Globus pallidus (tissue), 1 donor: Measurements from ENCODE around the gene PHRF1.

ENCODE experiments used
- DNase-seq: peaks from one replicate; pipeline ENCODE4 v3.0.0-alpha.2; 2015; ENCODE audit warnings: low spot score

The PHRF1 gene, protein sequence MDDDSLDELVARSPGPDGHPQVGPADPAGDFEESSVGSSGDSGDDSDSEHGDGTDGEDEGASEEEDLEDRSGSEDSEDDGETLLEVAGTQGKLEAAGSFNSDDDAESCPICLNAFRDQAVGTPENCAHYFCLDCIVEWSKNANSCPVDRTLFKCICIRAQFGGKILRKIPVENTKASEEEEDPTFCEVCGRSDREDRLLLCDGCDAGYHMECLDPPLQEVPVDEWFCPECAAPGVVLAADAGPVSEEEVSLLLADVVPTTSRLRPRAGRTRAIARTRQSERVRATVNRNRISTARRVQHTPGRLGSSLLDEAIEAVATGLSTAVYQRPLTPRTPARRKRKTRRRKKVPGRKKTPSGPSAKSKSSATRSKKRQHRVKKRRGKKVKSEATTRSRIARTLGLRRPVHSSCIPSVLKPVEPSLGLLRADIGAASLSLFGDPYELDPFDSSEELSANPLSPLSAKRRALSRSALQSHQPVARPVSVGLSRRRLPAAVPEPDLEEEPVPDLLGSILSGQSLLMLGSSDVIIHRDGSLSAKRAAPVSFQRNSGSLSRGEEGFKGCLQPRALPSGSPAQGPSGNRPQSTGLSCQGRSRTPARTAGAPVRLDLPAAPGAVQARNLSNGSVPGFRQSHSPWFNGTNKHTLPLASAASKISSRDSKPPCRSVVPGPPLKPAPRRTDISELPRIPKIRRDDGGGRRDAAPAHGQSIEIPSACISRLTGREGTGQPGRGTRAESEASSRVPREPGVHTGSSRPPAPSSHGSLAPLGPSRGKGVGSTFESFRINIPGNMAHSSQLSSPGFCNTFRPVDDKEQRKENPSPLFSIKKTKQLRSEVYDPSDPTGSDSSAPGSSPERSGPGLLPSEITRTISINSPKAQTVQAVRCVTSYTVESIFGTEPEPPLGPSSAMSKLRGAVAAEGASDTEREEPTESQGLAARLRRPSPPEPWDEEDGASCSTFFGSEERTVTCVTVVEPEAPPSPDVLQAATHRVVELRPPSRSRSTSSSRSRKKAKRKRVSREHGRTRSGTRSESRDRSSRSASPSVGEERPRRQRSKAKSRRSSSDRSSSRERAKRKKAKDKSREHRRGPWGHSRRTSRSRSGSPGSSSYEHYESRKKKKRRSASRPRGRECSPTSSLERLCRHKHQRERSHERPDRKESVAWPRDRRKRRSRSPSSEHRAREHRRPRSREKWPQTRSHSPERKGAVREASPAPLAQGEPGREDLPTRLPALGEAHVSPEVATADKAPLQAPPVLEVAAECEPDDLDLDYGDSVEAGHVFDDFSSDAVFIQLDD (N-terminal part only)

DNA sequence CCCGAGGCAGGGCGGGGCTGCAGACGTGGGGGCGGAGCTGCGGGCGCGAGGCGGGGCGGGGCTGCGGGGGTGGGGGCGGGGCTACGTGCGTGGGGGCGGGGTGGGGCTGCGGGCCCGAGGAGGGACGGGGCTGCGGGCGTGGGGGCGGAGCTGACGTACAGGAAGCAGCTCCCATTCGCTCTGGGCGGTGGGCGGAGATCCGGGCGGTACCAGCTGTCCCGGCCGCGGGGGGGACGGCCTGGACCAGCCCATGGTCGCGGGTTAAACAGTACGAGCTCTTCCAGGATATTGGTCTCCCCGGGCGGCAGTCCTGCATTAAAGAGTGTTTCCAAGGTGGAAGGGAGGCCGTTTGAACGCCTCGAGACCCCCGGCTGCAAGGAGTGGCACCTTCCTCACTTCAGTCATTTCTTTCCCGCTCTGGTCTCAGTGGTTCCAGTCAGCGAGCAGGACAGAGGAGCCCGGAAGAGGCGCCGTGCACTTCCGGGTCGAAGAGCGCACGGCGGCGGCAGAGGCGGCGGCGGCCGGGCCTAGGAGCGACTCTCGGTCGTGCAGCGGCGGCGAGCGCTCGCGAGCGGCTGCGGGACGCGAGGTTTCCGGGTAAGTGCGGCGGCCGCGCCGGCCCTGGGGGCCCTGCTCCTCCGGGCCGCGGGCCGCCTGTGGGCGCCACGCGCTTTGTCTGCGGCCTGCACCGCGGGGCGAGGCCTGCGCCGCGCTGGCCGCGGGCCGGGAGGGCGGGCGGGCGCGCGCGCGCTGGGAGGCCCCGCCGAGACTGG lies at the start of gene PHRF1:
PHRF1 (plus strand) TSS at position 475 of the 773 bp plus-strand sequence. CDS start 5,043 bp downstream, outside the sequence.
- DNase-seq, result peak; percentile 96

DNA sequence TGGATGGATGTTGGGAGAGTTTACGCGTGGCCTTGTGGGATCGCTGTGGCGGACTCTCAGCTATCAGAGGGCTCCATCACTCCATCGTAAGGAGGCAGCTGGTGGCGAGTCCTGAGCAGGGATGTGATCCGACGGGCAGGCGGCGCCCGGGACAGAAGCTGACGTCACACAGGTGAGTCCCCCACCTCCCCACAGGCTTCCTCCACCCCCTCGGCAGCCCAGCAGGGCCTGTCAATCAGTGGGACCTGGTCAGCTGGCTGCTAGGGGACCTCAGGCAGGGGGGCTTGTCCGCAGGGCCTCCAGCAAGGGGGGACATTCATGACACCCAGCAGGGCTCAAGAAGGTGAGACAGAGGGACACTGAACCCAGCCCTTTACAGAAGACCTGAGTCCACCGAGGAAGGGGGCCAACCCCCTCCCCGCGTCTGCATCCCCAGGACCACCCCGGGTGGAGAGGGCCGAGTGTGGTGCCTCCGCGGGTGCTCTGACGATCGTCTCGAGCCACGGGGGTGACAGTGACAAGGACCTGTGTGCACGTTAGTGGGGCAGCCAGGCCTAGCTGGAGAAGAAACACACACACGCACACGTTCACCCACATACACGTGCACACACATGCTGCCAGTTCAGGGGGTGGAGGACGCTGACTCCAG lies 48.0 kb upstream of the PHRF1 start:
- no peak for DNase-seq

DNA sequence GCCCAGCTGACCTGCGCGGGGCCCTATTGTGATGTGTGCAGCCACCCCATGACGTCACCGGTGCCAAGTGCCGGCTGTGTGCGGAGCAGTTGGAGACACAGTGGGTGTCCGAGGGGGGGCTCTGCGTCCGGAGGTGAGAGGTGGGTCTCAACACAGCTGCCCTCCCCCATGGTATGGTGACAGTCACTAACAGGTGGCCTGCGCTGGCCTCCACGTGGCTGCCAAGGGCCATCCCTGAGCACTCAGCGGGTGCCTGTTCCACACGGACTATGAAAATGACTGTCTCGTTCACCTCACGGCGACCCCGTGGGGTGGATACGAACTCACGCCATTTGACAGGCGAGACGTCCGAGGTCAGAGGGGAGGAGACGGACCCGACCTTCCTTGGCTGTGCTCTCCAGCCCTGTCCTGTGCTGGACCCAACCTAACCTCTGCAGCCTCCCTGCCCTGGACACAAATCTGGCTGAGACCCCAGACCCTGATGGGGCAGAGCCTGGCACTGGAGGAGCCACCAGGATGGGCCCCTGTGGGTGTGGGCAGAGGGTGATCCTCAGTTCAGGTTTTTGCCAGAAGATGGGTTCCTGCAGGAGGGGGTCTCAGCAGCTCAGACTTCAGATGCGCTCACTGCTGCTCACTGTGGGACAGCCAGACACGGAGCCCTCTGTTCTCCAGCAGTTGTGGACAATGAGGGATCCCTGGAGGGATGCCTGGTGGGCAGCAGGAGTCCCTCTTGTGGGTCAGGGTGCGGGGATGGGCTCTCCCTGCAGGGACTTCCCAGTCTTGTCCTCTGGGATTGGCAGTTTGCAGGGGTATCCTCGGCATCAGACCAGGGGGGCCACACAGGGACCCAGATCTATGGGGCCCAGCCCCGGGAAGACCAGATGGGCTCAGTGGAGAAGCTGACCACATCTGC lies 47.2 kb upstream of the PHRF1 start:
- no peak for DNase-seq

- DNase-seq, result no peak
These were observed 46.4 kb upstream of the PHRF1 start for GRCh38 chr11:529728-530411.

DNA sequence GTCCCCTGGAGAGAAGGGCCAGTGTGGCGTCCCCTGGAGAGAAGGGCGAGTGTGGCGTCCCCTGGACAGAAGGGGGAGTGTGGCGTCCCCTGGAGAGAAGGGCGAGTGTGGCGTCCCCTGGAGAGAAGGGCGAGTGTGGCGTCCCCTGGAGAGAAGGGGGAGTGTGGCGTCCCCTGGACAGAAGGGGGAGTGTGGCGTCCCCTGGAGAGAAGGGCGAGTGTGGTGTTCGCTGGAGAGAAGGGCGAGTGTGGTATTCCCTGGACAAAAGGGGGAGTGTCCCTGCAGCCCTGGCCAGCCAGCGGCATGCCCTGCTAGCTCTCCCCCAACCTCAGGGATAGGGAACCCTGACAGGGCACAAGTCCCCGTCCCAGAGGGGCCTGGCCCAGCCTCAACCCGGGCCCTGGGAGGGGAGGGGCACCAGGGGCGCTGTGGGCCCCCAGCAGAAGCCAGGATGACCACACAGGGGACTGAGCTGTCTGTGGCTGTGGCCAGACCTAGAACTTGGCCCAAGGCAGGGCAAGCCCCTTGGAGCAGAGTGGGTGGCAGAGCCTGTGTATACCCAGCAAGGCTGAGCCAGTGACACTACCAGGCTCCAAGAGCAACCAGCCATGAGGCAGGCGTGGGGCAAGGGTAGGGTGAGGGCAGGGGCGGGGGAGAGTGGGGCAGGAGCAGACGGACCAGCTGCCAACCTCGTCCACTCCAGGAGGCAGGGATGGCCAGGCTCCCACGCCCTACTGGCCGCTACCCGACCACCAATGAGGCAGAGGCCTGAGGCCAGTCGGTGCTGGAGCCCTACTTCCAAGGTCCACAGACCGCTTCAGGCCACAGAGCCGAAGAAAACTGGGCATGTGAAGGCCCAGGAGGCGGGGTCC lies 45.1 kb upstream of the PHRF1 start:
- DNase-seq, result no peak

- no peak for DNase-seq
These were observed 44.2 kb upstream of the PHRF1 start for GRCh38 chr11:531919-532526.

GRCh38 chr11:532527-532985 lies 43.7 kb upstream of the PHRF1 start:
- DNase-seq, result no peak

DNA sequence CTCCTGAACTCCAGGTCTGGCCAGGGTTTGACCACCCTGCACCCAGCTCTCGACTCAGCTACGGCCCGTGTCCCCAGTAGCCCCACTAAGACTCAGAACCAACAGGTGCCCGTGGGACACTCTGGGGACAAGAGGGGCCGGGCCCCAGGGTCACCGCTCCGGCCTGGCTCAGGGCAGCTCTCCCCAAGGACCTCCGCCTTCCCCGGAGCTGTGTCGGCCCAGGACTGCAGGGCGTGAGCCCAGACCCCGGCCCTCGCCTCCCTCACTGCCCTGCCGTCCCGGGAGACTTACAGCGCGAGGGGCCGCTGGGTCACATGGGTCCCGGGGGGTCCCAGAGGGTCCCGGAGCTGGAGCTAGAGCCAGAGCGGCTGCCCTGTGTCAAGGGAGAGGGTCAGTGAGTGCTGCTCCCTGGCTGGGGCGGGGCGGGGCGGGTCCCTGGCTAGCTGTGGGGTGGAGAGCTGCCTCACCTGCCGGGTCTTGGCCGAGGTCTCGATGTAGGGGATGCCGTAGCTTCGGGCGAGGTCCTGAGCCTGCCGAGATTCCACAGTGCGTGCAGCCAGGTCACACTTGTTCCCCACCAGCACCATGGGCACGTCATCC lies 43.2 kb upstream of the PHRF1 start:
- DNase-seq, result no peak

DNA sequence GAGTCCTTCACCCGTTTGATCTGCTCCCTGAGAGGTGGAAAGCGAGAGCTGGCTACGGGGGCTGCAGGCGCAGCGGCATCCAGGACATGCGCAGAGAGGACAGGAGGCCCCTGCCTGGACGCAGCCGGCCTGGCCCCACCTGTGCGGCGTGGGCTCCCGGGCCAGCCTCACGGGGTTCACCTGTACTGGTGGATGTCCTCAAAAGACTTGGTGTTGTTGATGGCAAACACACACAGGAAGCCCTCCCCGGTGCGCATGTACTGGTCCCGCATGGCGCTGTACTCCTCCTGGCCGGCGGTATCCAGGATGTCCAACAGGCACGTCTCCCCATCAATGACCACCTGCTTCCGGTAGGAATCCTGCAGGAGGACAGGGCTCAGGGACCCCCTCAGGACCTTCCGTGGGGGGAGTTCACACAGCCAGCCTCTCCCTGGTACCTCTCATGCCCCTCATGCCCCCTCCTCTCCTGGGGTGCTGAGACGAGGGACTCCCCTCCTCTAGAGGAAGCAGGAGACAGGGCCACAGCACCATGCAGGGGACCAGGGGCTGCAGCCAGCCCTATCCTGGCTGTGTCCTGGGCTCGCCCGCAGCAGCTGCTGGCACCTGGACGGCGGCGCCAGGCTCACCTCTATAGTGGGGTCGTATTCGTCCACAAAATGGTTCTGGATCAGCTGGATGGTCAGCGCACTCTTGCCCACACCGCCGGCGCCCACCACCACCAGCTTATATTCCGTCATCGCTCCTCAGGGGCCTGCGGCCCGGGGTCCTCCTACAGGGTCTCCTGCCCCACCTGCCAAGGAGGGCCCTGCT lies 42.5 kb upstream of the PHRF1 start:
- DNase-seq, result no peak

DNA sequence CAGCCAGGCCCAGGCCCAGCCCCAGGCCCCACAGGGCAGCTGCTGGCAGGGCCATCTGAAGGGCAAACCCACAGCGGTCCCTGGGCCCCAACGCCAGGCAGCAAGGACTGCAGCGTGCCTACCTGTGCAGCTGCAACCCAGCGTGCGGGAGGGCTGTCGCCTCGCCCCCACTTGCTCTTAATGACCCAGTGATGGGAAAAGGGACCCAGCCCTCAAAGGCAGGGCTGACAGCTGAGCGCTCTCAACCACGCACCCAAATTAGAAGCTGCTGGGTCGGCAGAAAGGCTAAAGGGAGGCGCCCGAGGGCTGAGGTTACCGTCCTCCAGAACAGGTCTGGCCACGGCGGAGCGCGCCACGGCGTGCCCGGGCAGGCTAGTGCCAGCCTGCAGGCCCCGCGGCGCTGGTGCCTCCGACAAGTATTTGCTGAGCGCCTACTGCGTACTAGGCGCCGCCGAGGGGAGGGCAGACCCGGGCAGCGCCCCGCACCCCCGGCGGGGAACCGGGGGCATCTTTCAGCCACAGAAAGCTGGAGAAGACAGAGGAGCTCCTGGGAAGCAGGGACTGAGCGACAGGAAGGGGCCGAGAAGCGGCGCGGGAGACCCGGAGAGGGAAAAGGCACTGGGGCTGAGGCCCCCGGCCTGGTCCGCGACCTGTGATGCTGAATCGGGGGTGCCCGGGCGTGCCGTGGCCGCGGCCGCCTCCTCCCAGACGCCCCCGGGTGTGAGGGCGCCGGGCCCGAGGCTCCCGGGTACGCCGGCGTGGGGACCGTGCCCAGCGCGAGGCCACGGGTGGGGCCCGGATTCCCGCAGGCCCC lies 41.7 kb upstream of the PHRF1 start:
- DNase-seq, result no peak

DNA sequence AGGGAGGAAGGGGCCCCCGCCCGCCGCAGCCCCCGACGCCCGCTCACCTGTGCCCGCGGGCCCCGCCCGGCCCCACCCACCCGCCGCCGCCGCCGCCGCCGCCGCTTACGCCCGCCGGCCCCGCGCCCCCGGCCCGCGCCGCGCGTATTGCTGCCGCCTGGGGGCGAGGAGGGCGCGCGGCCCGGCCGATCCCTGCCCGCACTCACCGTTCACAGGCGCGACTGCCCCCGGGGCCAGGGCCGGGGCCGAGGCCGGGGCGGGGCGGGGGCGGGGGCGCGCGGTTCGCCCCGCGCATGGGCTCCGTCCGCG lies 41.1 kb upstream of the PHRF1 start:
- no peak for DNase-seq

DNA sequence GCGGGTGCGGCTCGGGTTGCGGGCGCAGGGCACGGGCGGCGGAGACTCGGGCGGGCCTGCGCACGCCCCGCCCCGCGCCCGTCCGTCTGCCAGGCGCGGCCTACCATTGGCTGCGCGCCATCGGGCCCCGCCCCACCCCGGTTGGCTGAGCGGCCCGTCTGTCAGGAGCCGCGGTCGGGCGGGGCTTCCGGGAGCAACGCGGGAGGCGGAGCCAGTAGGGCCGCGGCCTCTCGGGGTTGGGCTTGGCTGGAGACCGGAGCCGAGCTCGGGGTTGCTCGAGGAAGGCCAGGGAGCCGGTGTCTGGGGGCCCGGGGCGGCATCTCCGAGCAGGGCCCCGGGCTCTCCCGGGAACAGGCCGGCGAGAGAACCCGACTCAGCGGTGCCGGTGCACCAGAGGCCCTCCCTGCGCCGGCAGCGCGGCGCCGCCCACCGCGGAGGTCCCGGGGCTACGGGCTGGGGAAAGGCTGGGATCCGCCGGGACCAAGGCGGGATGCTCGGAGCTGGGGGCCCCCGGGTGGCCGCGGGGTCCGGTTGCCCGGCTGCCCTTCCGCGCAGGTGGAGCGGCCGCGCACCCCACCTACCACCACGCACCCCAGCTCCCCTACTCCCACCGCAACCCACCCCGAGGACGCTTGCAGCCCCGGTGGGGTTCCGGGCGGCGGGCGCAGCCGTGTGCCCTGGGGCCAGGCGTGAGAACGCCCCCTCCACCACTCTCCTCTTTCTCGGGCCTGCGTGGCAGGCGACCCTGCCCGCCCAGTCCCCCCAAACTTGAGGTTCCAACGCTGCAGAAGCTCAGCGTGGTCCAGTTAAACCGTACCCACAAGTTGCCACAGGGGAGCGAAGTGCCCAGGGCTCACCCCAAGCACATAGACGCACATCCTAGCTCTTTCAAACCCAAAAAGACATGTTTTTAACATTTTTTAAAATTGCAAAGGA lies 40.5 kb upstream of the PHRF1 start, which contains the start of gene HRAS:
HRAS (minus strand) TSS at position 58 of the 936 bp plus-strand sequence.
- peak; percentile 93 for DNase-seq

DNA sequence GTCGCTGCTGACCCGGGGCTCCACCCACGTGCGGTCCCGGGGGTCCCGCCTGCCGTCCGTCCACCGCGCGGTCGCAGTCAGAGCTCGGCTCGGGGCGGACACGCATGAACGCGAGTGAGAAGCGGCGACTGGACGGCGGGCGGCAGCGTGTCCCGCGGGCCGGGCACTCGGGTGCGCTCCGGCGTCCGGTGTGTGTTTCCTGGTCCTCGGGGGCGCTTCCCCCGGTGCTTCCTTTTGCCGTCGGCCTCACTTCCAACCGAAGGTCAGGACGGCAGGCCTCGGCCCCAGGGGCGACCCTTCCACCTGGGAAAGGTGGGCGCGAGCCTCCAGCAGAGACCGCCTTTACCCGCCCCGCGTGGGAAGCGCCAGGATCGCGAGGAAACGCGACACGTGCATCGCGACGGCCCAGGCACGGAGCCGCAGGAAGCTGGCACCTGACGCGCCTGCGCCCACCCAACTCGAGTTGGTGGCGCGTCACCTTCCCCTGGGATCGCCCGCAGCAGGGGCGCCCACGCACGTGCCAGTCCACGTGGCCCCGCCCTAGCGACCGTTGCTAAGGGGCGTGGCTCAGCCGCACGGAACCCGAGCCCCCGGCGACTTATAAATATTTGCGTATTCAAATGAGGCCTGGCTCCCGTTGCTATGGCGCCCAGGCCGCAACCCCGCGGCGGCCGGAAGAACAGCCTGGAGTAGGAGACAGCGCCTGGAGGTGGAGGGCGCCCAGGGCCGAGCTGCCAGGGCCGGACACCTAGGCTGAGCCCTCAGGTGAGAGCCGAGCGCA lies 39.2 kb upstream of the PHRF1 start, which contains the start of gene LRRC56:
LRRC56 (plus strand) TSS at position 687 of the 781 bp plus-strand sequence. CDS start 3,158 bp downstream, outside the sequence.
- no peak for DNase-seq
